ENCODE data around the gene SLC9A9. TPM values are rescaled to one million over a fixed set of nuclear protein-coding genes. Genes with fewer than 3 reads are reported as not detected.

The SLC9A9 gene
- total and polyA plus RNA-seq, 2 donors (not counting 1 experiment from before 2014, with no cell fraction given) = 14.3 to 74.0 TPM

DNA sequence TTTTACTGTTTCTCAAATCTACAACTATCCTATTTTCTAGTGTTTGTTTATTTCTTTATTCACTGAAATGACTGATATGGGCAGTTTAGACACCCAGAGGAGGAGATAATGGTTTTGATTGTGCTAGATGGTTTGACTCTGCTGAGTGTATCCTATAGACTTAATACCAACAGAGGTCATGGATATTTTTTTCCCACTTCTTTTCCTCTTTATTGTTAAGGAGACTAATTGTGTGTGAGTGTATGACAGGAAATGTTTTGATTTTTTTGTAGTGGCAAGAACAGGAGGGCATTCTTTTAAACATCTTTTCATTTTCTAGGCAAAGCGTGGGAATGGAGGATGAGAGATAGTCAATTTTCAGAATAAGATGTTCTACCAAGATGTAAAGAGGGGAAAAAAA is 505.2 kb downstream of the SLC9A9 start:
- no peak overlapping the region for H3K4me3 ChIP-seq (replicated peaks in 1 of 4; ENCODE audit: control extremely low read depth in 1 of 4, insufficient read depth in 1 of 4, low read depth in 3 of 4, low read length in 4 of 4)
- no peaks in the 10 kb centered on the region for H3K36me3 ChIP-seq (ENCODE audit: control insufficient read depth, insufficient read depth, low read length)
- TF ChIP-seq, protein P1, sequence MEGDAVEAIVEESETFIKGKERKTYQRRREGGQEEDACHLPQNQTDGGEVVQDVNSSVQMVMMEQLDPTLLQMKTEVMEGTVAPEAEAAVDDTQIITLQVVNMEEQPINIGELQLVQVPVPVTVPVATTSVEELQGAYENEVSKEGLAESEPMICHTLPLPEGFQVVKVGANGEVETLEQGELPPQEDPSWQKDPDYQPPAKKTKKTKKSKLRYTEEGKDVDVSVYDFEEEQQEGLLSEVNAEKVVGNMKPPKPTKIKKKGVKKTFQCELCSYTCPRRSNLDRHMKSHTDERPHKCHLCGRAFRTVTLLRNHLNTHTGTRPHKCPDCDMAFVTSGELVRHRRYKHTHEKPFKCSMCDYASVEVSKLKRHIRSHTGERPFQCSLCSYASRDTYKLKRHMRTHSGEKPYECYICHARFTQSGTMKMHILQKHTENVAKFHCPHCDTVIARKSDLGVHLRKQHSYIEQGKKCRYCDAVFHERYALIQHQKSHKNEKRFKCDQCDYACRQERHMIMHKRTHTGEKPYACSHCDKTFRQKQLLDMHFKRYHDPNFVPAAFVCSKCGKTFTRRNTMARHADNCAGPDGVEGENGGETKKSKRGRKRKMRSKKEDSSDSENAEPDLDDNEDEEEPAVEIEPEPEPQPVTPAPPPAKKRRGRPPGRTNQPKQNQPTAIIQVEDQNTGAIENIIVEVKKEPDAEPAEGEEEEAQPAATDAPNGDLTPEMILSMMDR (conservative IDR thresholded peaks at IDR 0.05 in 1 of 2, IDR thresholded peaks at IDR 0.05 in 1 of 2; ENCODE audit: low read depth in 1 of 2, low read length in 2 of 2) = no peak
- TF ChIP-seq EZH2 (IDR thresholded peaks at IDR 0.05; ENCODE audit: low read length, missing control alignments) = no peak
- H3K27ac ChIP-seq (ENCODE audit: insufficient read depth, low read length) = no peak overlapping the region
- no peaks in the 10 kb centered on the region for H4K20me1 ChIP-seq (ENCODE audit: control insufficient read depth, extremely low read depth, insufficient read depth, low read length)
- no peaks in the 10 kb centered on the region for H3K27me3 ChIP-seq (ENCODE audit: control insufficient read depth, insufficient read depth, low read length)
- H3K4me1 ChIP-seq (ENCODE audit: control insufficient read depth, extremely low read depth, insufficient read depth, low read length) = no peaks in the 10 kb centered on the region
- no peak overlapping the region for H3K4me2 ChIP-seq (ENCODE audit: extremely low read depth, insufficient read depth, low read length)
- no peaks in the 10 kb centered on the region for H3K79me2 ChIP-seq (ENCODE audit: control insufficient read depth, insufficient read depth, low read length)
- H2AFZ ChIP-seq (ENCODE audit: low read length) = no peak overlapping the region
- no peaks in the 10 kb centered on the region for H3K9me3 ChIP-seq (ENCODE audit: control insufficient read depth, insufficient read depth, low read depth, low read length)
- no peak overlapping the region for H3K9ac ChIP-seq (ENCODE audit: insufficient read depth, low read length)
- DNase-seq (ENCODE audit: low read depth in 2 of 2) = no peak

DNA sequence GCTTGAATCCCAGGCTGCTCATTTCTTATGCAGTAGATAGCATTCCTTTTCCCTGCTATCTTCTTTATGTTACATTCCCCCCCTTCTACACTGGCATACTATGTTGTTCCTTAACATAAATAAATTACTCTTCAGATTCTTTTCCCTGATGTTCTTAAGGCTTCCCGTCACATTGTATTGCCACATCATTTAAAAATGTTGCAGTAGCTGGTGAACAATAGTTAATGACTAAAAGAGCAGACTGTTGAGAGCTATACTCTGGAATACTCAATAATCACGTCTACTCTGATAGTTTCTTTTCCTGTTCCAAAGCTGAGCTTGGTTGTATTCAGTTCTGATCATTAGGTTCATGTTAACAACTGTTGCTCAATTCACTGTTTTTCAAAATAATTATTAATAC is 508.8 kb downstream of the SLC9A9 start:
- Histone ChIP-seq H3K9ac (ENCODE audit: insufficient read depth, low read length) (no peak overlapping the region), H3K4me2 (ENCODE audit: extremely low read depth, insufficient read depth, low read length) (no peak overlapping the region), H3K4me3 (replicated peaks in 1 of 4; ENCODE audit: control extremely low read depth in 1 of 4, insufficient read depth in 1 of 4, low read depth in 3 of 4, low read length in 4 of 4) (no peak overlapping the region), H3K79me2 (ENCODE audit: control insufficient read depth, insufficient read depth, low read length) (no peaks in the 10 kb centered on the region), H3K36me3 (ENCODE audit: control insufficient read depth, insufficient read depth, low read length) (no peaks in the 10 kb centered on the region), H2AFZ (ENCODE audit: low read length) (no peak overlapping the region), H3K9me3 (ENCODE audit: control insufficient read depth, insufficient read depth, low read depth, low read length) (no peaks in the 10 kb centered on the region), H3K27ac (ENCODE audit: insufficient read depth, low read length) (no peak overlapping the region), H3K27me3 (ENCODE audit: control insufficient read depth, insufficient read depth, low read length) (no peaks in the 10 kb centered on the region), H4K20me1 (ENCODE audit: control insufficient read depth, extremely low read depth, insufficient read depth, low read length) (no peaks in the 10 kb centered on the region), H3K4me1 (ENCODE audit: control insufficient read depth, extremely low read depth, insufficient read depth, low read length) (no peaks in the 10 kb centered on the region)
- DNase-seq (ENCODE audit: low read depth in 2 of 2) = peak in 1 of 2 donors; percentile 27
- TF ChIP-seq, protein P1 (conservative IDR thresholded peaks at IDR 0.05 in 1 of 2, IDR thresholded peaks at IDR 0.05 in 1 of 2; ENCODE audit: low read depth in 1 of 2, low read length in 2 of 2) = no peak
- no peak for TF ChIP-seq EZH2 (IDR thresholded peaks at IDR 0.05; ENCODE audit: low read length, missing control alignments)

DNA sequence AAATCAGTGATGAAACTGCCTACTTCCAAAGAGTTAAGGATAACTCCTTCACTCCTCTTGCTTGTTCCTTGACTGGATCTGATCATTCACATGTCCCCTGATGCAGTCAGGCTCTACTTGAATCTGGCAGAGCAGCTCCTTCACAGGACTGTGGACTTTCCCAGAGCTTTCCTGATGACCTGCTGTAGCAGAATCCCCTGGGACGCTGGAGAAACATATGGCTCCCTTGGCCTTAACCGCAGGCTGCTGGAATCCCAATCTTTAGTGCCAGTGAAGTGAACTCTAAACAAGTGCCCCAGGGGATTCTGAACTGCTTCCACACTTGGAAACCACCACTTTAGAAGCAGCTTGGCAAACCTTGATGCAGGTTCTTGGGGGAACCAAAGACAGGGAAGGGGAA is 510.9 kb downstream of the SLC9A9 start:
- Histone ChIP-seq H3K36me3 (ENCODE audit: control insufficient read depth, insufficient read depth, low read length) (no peaks in the 10 kb centered on the region), H3K4me2 (ENCODE audit: extremely low read depth, insufficient read depth, low read length) (no peak overlapping the region), H3K4me1 (ENCODE audit: control insufficient read depth, extremely low read depth, insufficient read depth, low read length) (no peaks in the 10 kb centered on the region), H3K4me3 (replicated peaks in 1 of 4; ENCODE audit: control extremely low read depth in 1 of 4, insufficient read depth in 1 of 4, low read depth in 3 of 4, low read length in 4 of 4) (no peak overlapping the region), H3K27ac (ENCODE audit: insufficient read depth, low read length) (no peak overlapping the region), H3K27me3 (ENCODE audit: control insufficient read depth, insufficient read depth, low read length) (no peaks in the 10 kb centered on the region), H3K79me2 (ENCODE audit: control insufficient read depth, insufficient read depth, low read length) (no peaks in the 10 kb centered on the region), H2AFZ (ENCODE audit: low read length) (no peak overlapping the region), H3K9me3 (ENCODE audit: control insufficient read depth, insufficient read depth, low read depth, low read length) (no peaks in the 10 kb centered on the region), H3K9ac (ENCODE audit: insufficient read depth, low read length) (no peak overlapping the region), H4K20me1 (ENCODE audit: control insufficient read depth, extremely low read depth, insufficient read depth, low read length) (no peaks in the 10 kb centered on the region)
- DNase-seq (ENCODE audit: low read depth in 2 of 2) = no peak
- TF ChIP-seq EZH2 (IDR thresholded peaks at IDR 0.05; ENCODE audit: low read length, missing control alignments) = no peak
- TF ChIP-seq, protein P1 (conservative IDR thresholded peaks at IDR 0.05 in 1 of 2, IDR thresholded peaks at IDR 0.05 in 1 of 2; ENCODE audit: low read depth in 1 of 2, low read length in 2 of 2) = no peak

Data from fibroblast of lung (primary cell).